HG02571 (cell line): ENCODE measurements around the gene TRA2A.

Experiments used
- ATAC-seq: cut with Tn5 transposase; IDR thresholded peaks from one replicate; pipeline ENCODE4 v1.9.1; 2021; ENCODE audit warnings: mild to moderate bottlenecking, moderate library complexity; ENCODE audit not compliant: unreplicated experiment

TRA2A gene

GRCh38 chr7:23471106-23471859, 60.5 kb downstream of the TRA2A start:
- peak; percentile 23 for ATAC-seq

- ATAC-seq: no peak
These were observed 61.3 kb downstream of the TRA2A start, which contains the start of gene IGF2BP3 for GRCh38 chr7:23470330-23471105. Gene IGF2BP3, minus strand, starts transcription at chr7:23470491. Its CDS starts 381 bp downstream, at chr7:23470110.

GRCh38 chr7:23469961-23470250, 61.9 kb downstream of the TRA2A start:
- ATAC-seq: no peak

DNA sequence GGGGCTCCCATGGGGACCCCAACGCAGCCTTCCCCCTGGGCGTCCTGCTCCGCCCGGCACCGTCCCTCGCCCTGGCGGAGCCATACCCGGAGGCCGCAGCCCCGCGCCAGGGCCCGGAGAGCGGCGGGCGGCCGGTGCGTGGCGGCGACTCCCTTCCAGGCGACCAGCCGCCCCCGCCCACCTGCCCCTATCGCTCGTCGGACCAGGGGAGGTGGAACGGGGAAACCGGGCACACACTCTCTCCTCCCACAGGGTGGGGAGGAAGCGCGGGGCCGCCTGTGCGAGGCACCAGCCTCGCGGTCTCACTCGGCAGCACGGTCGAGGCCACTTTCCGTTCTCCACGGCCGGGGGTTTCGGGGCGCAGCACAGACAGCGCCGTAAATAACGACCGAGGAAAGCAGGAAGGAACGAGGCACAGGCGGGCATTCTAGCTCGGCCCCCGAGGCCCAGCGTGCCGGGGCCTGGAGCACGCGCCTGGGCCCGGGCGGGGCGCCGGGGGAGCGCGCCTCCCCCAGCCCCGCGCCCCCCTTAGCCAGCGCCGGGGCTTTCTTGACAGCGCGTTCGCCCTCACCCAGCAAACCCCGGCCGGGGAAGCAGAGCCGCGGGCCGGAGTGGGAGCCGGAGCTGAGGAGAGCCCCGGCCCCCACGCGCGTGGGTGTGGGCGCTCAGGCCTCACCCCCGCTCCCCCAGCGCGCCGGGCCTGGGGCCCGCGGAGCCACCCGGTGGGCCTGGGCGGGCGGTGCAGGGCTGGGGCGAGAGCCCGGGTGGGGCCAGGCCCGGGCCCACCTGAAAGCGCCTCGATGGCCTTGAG, 62.4 kb downstream of the TRA2A start:
- ATAC-seq: no peak

GRCh38 chr7:23468526-23469149, 63.1 kb downstream of the TRA2A start:
- no peak for ATAC-seq

GRCh38 chr7:23467806-23468525, 63.8 kb downstream of the TRA2A start:
- ATAC-seq: no peak

- no peak for ATAC-seq
These were observed 64.4 kb downstream of the TRA2A start for GRCh38 chr7:23467291-23467805.

DNA sequence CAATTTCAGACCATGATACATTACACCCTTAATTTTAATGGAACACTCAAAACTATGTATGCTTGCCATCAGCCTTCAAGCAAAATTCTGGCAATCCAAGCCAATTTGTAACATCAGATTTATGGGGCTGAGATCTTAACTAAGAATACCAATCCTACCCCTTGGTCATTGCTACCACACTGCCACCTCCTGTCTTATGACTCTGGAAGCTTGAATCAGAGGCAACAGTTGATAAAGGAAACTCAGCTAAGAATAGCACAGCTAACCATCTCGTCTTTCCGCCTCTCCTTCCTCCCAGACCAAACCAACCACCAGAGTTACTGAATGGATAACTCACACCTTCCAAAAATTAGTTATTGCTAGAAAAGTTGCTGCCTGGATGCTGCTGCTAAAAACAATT, 68.9 kb downstream of the TRA2A start:
- ATAC-seq: no peak

DNA sequence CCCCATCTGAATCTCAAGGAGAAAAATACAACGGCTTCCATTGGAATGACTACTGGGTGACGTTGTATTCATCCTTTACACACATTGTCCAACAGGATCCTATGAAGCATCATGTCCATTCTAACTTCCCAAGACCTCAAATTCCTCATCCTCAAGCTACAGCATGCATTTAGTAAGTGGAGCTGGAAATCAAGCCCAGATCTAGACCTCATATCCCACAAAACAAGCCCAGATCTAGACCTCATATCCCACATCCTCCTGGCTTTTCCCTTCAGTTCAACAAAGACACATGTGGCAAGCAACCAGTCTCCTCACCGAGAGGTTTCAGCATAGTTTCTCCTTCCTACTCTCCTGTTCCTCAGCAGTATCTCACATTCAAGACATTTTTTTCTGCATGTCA, 73.7 kb downstream of the TRA2A start:
- no peak for ATAC-seq

DNA sequence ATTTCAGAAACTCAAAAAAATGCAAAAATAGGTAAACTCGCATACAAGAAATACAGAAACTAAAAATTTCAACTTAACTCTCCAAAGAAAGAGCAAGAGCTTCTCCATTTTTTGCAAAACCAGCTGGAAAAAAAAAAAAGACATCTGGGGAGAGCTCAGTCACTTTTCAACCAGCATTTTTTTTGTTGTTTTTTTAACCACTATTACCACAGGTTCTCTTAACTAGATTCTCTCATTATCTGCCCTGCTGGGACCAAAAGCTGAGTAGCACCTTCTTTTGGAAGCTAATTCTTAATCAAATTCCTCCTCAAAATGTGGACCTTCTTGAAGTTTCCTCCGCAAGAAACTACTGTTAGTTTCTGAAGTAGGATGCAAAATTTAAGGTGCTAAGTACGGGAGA, 75.7 kb downstream of the TRA2A start:
- no peak for ATAC-seq

DNA sequence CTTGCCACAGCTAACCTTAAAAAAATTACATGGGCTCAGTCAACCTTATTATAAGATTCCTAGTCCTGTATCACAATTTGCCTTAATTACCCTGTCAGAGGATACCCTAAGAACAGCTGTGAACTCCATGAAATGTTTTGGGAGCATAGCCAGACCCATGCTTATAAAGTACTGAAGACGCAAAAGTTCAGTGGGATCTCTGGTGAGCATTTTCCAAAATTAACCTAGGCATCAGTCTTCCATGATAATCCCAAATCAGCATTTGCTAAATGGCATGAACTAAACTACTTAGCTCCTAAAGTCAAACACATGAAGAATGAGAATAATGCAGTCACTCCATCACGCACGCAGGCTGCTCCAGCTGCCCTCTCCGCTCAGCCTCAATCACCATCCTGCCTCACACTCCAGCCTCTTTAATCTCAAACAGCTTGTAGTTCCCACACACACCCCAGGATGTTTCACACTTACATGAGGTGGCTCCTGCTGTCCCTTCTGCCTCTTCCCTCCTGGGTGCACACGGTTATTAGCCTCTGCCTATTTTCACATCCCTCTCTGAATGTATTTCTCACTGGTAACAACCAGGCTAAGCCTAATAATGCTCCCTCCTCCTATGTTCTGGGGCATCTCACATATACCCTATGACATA, 76.8 kb downstream of the TRA2A start:
- no peak for ATAC-seq
